Measurements from ENCODE around the gene HSFX2. TPM values are rescaled to one million over a fixed set of nuclear protein-coding genes. Genes with fewer than 3 reads are reported as not detected.

The HSFX2 gene
- total and polyA plus RNA-seq, 2 of the 13 experiments (the other 11 are each of a cell fraction or from before 2014, with no cell fraction given), result 0.13 TPM; not detected in 1

- TF ChIP-seq SYNCRIP (IDR thresholded peaks at IDR 0.05; ENCODE audit: insufficient read depth, low read depth, low read length), result no peak
- no peak for TF ChIP-seq FOXA3 (CRISPR knock-in tag; IDR thresholded peaks at IDR 0.05)
- TF ChIP-seq SNAI1 (CRISPR knock-in tag; IDR thresholded peaks at IDR 0.05; ENCODE audit: borderline replicate concordance), result no peak
- TF ChIP-seq ZFP36 (IDR thresholded peaks at IDR 0.05; ENCODE audit: borderline replicate concordance, low read depth, low read length, partially characterized antibody), result no peak
- no peak for TF ChIP-seq ZNF33B (CRISPR knock-in tag; IDR thresholded peaks at IDR 0.05)
- TF ChIP-seq ZSCAN5A (CRISPR knock-in tag; IDR thresholded peaks at IDR 0.05; ENCODE audit: borderline replicate concordance), result no peak
- no peak for TF ChIP-seq MZF1 (CRISPR knock-in tag; IDR thresholded peaks at IDR 0.05; ENCODE audit: borderline replicate concordance)
- TF ChIP-seq, protein P1, sequence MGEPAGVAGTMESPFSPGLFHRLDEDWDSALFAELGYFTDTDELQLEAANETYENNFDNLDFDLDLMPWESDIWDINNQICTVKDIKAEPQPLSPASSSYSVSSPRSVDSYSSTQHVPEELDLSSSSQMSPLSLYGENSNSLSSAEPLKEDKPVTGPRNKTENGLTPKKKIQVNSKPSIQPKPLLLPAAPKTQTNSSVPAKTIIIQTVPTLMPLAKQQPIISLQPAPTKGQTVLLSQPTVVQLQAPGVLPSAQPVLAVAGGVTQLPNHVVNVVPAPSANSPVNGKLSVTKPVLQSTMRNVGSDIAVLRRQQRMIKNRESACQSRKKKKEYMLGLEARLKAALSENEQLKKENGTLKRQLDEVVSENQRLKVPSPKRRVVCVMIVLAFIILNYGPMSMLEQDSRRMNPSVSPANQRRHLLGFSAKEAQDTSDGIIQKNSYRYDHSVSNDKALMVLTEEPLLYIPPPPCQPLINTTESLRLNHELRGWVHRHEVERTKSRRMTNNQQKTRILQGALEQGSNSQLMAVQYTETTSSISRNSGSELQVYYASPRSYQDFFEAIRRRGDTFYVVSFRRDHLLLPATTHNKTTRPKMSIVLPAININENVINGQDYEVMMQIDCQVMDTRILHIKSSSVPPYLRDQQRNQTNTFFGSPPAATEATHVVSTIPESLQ (CRISPR knock-in tag; conservative IDR thresholded peaks at IDR 0.05), result no peak
- TF ChIP-seq ZFP62 (CRISPR knock-in tag; IDR thresholded peaks at IDR 0.05), result no peak
- TF ChIP-seq CAMTA2 (CRISPR knock-in tag; IDR thresholded peaks at IDR 0.05; ENCODE audit: borderline replicate concordance), result no peak
Measured at GRCh38 chrX:149571770-149572169, 23.3 kb downstream of the HSFX2 start (continued).

- H3K9me3 ChIP-seq (ENCODE audit: low read length), result no peaks in the 10 kb centered on the region
- in situ Hi-C loops (cut with HindIII; ENCODE audit: extremely low pct_ligation_motif_present, low pct_unique_long_range_greater_than_20kb), result no loop called here
- FAIRE-seq, result no peak
- DNase-seq (ENCODE audit: low spot score), result no peak
- H3K4me3 ChIP-seq (replicated peaks in 1 of 3; ENCODE audit: insufficient read depth in 1 of 3, low read depth in 2 of 3, low read length in 3 of 3), result no peak overlapping the region
- intact Hi-C loops (cut with micrococcal nuclease; ENCODE audit: unreplicated experiment), result no loop called here
- no peak for ATAC-seq
- no peaks in the 10 kb centered on the region for H3K79me2 ChIP-seq (ENCODE audit: insufficient read depth, low read length)
- H3K9ac ChIP-seq (ENCODE audit: insufficient read depth, low read depth, low read length), result no peak overlapping the region
- 22% methylated on average over 6 of the region's 6 CpGs for WGBS (ENCODE audit: low lambda C conversion rate)
- no peaks in the 10 kb centered on the region for H3K4me1 ChIP-seq (ENCODE audit: insufficient read depth, low read length)
- no peak overlapping the region for H3K4me2 ChIP-seq (ENCODE audit: low read depth, low read length)
- POLR2A ChIA-PET, result no interaction called here
- CTCF ChIA-PET (ENCODE audit: low intra/inter-chr PET ratio, low total read pairs), result no interaction called here
- no peak overlapping the region for H3K27ac ChIP-seq (ENCODE audit: extremely low read length, insufficient read depth, low read length)
- BruUV-seq (replicated peaks), result no TSS peak
- H3K36me3 ChIP-seq (replicated peaks in 1 of 2; ENCODE audit: control insufficient read depth in 1 of 2, insufficient read depth in 2 of 2, low read length in 2 of 2), result no peaks in the 10 kb centered on the region
- TF ChIP-seq, protein P2, sequence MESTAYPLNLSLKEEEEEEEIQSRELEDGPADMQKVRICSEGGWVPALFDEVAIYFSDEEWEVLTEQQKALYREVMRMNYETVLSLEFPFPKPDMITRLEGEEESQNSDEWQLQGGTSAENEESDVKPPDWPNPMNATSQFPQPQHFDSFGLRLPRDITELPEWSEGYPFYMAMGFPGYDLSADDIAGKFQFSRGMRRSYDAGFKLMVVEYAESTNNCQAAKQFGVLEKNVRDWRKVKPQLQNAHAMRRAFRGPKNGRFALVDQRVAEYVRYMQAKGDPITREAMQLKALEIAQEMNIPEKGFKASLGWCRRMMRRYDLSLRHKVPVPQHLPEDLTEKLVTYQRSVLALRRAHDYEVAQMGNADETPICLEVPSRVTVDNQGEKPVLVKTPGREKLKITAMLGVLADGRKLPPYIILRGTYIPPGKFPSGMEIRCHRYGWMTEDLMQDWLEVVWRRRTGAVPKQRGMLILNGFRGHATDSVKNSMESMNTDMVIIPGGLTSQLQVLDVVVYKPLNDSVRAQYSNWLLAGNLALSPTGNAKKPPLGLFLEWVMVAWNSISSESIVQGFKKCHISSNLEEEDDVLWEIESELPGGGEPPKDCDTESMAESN (CRISPR knock-in tag; conservative IDR thresholded peaks at IDR 0.05), result no peak
- TF ChIP-seq ZNF660 (CRISPR knock-in tag; IDR thresholded peaks at IDR 0.05; ENCODE audit: borderline replicate concordance, low read depth) (no peak), KLF13 (CRISPR knock-in tag; IDR thresholded peaks at IDR 0.05) (no peak), NCOA2 (CRISPR knock-in tag; IDR thresholded peaks at IDR 0.05) (no peak), SP1 (IDR thresholded peaks at IDR 0.05) (no peak), SP1 (CRISPR knock-in tag; IDR thresholded peaks at IDR 0.05) (no peak), EP300 (IDR thresholded peaks at IDR 0.05; ENCODE audit: low read depth in 2 of 2, low read length in 2 of 2) (no peak), EP300 (CRISPR knock-in tag; IDR thresholded peaks at IDR 0.05; ENCODE audit: borderline replicate concordance) (no peak), MTF2 (CRISPR knock-in tag; IDR thresholded peaks at IDR 0.05; ENCODE audit: borderline replicate concordance) (no peak), NR2F2 (IDR thresholded peaks at IDR 0.05; ENCODE audit: borderline replicate concordance, low read depth) (no peak), ZNF746 (CRISPR knock-in tag; IDR thresholded peaks at IDR 0.05) (no peak), PHF5A (CRISPR knock-in tag; IDR thresholded peaks at IDR 0.05; ENCODE audit: low read depth, unreplicated experiment) (no peak)
- H4K20me1 ChIP-seq (ENCODE audit: insufficient read depth, low read length), result no peaks in the 10 kb centered on the region
- H2AFZ ChIP-seq (ENCODE audit: low read length), result no peak overlapping the region
- no peaks in the 10 kb centered on the region for H3K27me3 ChIP-seq (ENCODE audit: control insufficient read depth in 1 of 2, insufficient read depth in 2 of 2, low read length in 2 of 2)
Measured at GRCh38 chrX:149570668-149571067, 24.4 kb downstream of the HSFX2 start.
